HG02884 (cell line): ENCODE results near the gene TUBB4B.

Experiments used
- ATAC-seq: cut with Tn5 transposase; IDR thresholded peaks from one replicate; pipeline ENCODE4 v1.9.1; 2021; ENCODE audit warnings: mild to moderate bottlenecking, moderate library complexity; ENCODE audit not compliant: unreplicated experiment

Gene TUBB4B

DNA sequence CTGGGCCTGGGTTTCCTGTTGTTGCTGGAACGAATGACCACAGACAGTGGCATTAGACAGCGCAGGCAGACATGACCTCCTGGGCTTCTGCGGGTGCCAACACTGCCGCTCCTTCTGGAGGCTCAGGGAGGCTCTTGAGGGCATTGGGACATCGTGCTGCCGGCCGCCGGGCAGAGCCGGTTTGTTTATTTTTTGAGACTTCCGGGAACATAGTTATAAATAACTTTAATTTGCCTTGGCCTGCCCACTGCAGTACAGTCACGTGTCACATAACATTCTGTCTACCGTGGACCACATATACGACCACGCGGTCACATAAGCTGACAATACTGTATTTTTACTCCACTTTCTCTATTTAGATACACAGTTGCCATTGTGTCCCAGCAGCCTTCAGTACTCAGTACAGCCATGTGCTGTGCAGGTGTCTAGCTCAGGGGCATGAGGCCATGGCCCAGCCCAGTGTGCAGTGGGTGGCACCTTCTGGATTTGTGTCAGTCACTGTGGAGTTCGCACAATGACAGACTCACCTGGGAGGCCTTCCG, 28.2 kb downstream of the TUBB4B start:
- ATAC-seq, result no peak

DNA sequence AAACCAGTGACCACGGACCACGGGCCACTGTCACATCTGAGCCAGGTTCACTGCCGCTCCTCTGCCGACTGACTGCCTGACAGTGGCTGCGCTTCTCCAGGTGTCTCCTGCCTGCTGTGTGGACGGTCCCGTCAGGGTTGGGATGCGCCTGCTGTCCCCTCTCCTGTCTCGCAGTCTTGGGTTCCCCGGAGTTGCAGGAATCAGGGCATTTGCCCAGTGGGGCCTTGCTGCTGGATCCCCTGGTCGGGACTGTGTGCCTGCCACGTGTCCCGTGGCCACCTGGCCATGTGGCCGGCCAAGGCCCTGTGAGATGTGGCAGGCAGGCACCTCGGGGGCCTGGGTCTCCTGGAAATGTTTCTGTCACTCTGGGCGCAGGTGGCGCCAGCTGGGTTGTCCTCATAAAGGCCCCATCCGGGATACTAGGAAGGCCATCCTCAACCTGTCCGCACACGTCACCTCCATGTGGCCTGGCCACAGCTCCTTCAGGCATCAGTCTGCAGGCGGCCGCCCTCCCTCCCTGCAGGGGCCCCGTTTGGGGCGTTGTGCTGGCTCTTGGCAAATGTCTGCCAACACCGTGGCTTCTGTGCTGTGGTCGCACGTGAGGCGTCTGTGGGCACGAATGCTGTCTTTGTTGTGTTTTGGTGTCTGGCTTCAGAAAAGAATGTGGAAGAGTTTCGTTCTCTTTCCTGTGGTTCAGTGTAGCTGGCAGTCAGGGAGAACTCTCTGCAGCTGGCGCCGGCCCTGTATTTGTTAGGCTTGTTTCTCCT, 30.0 kb downstream of the TUBB4B start:
- no peak for ATAC-seq

DNA sequence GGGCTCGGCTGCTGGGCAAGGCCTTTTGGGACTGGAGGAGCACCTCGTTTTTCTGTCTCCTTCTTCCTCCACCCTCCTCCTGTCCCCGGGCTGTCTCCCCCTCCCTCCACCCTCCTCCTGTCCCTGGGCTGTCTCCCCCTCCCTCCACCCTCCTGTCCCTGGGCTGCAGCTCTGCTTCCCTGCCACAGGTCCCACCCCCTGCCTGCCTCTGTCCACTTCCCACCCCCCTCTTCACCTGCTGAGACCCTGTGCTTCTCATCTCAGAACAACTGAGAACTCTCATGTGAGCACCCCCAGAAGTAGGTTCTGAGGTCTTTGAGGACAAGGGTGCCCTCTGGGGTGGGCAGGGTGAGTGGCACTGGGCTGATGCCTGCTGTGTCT, 30.6 kb downstream of the TUBB4B start:
- no peak for ATAC-seq

DNA sequence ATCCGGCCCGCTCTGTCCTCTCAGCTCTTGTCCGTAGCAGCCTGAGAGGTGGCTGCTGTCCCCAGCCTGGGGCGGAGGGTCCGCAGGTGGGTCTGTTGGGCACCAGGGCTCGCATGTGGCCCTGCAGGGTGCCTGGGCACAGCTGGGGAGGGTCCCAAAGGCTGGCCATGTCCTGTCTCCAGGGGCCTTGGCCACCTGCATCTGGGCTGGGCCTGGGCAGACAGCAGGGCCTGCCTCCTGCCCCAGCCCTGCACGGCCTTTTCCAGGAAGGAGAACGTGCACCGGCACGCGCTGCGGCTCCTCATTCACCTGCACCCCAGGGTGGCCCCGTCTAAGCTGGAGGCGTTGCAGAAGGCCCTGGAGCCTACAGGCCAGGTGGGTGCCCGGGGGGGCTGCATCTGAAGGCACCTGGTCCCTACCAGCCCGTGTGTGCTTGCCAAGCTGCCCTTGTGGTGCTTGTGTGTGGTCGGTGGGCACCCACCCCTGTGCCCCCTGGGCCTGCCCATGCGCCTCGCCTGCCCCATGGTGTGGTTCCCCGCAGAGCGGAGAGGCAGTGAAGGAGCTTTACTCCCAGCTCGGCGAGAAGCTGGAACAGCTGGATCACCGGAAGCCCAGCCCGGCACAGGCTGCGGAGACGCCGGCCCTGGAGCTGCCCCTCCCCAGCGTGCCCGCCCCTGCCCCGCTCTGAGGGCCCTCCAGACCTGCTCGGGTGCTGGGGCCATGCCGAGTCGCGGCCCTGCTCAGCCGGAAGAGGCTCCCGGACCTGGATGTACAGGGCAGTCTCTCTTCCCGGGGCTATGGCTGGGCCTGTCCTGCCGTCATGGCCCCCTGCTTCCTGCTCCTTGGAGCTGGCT, 31.4 kb downstream of the TUBB4B start:
- no peak for ATAC-seq

DNA sequence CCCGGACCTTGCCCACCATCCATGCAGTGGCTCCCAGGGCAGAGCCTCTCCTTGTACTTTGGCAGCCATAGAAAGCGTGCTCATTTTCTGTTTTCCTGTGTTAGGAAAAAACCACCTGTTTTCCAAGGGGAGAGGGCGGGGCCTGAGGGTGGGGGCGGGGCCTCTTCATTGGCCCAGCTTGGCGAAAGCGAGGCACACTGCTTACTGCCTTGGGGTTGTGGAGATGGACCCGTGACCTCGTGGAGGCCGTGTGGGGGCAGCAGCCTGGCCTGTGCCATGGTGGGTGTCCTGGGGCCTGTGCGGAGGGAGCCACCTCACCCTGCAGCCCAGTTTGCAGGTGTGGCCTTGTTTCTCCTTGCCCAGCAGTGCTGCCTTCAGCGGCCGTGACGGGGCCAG, 32.0 kb downstream of the TUBB4B start:
- no peak for ATAC-seq

DNA sequence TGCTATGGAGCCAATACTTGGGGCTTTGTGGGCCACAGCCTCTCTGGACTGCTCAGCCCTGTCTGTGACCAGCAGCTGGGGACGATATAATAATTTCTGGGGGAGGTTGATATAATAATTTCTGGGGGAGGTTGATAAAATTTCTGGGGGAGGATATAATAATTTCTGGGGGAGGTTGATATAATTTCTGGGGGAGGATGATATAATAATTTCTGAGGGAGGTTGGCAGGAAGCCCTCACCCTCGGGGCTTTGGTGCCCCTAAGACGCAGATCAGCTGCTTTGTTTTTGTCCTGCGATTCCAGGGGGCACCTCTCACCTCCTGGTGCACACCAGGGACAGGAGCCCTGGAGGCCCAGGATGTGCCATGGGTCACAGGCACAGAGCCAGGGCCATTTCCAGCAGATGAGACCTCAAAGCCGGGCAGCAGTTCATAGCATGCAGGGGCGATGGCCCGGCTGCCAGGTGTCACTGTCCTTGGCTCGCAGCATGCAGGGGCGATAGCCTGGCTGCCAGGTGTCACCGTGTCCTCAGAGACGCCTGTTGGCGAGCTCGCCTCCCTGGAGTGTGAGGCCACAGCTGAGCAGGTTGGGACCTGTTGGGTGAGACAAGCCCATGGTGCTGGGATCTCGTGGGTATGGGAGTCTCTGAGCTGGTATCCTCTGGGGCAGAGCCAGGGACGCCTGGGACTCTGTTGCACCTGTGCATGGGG, 32.7 kb downstream of the TUBB4B start:
- ATAC-seq, result no peak

DNA sequence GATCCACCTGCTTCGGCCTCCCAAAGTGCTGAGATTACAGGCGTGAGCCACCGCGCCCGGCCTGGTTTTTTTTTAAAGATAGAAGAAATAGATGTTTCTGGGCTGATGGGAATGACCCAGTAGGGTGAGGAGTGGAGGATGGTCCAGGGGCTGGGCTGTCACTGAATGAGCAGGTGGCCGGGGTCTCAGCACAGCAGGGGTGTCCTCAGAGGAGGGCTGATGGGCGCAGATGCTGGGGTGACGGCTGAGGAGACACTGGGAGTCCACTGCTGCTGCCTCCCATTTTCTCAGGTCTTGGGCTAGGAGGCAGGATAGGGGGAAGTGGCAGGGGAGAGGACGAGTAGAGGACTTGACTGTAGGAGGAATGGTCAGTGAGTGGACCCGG, 34.1 kb downstream of the TUBB4B start:
- no peak for ATAC-seq

DNA sequence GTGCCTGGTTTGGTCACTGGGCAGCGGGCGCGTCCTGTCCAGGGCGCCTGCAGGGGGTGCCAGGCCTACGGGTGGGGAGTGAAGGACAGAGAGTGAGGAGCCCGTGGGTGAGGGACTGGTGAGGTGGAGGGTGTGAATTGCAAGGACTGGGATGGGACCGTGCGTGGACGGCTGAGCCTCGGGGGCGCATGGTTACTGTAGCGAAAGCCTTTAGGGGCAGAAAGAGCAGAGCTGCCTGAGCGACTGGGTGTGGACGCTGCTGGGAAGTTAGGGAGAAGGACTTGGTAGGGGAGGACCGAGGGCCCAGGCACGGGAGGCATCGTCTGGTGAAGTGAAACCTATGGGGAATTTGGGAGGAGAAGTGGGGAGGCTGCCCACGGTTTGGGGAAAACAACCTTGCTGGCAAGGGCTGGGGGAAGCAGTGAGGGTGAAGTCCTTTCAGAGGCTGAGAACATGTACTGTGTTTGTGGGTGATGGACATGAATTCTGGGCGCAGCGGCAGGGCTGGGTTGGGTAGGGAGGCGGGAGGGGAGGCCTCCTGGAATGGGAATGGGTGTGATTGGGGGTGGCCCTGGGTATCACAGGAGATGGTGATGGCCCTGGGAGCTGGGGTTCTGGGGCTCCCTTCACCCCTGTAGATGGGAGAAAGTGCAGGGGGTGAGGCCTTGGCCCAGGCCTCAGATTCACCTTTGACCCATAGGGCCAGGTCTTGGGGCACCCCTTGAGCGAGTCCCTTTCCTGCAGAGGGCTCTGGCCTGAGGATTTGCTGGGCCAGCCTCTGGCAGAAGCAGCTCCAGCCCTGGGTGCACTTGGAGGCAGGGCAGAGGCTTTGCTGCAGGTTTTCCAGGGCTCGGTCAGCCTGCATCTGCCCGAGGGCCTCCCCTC, 34.7 kb downstream of the TUBB4B start:
- no peak for ATAC-seq

DNA sequence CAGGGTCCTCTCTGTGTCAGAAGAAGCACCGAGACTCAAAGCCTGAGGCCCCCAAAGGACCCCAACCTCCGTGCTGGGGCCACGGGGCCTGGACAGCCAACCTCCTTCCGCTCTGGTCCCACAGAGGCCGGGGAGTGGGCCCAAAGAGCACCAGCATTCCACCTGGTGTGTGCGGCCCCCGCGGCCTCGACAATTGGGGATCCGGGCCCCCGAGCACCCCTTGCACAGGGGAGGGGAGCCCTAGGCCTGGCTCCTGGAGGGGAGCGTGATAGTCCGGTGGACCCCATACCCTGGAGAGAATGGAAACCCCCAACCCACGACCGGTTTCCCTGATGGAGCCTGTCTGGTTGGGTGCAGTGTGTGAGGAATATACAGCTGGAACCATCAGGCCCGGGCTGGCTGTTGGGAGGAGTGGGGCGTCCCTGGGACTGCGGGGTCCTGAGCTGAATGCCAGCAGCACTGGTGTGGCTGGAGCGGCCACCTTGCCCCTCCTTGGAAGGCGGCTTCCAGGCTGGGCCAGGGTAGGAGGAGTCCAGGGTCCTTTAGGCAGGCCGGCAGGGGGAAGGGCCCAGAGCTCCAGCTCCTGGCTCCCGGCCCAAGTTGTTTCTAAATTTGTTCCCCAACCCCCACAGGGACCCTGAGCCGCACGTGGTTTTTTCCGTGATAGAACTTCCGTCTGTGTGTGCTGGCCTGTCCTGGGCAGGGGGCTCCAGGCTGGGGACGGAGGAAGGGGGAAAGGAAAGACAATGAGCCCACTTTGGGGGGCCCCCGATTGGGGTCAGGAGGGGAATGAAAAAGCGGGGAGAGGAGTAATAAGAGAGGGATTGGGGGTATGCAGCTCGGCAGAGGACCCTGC, 35.6 kb downstream of the TUBB4B start:
- ATAC-seq, result no peak

DNA sequence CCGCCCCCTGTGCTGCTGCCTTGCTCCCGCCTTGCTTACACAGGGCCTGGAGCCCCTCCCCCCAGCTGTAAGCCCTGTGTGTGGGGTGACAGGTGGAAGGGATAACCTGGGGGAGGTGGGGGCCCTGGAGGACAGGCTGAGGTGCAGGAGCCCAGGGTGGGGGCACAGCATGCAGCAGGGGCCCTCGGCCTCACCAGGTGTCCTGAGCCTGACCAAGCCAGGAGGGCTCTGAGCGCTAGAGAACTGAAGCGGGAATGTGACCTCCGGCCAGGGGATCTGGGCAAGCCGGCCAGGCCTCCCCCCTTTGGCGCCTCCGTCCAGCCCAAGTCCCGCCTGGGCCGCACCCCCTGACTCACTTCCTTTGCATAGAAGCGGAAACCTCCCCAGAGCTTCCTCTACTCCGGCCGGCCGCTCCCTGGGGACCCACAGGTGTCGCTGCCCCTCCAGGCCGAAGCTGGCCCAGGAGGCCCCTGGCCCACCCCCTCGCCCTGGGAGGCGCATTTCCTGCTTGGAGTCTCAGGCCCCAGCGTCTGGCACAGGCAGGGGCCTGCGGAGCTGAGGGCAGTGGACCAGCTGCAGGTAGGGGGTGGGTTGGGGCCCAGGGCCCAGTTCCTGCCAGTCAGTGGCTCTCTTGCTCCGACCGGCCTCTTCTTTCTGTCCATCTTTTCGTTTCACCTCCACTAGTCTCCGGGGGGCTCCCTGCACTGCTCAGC, 36.4 kb downstream of the TUBB4B start, which contains the start of gene TOR4A:
Gene TOR4A (plus strand): TSS at position 398 of the 713 bp plus-strand sequence. CDS start 964 bp downstream, outside the sequence.
- peak; percentile 73 for ATAC-seq

DNA sequence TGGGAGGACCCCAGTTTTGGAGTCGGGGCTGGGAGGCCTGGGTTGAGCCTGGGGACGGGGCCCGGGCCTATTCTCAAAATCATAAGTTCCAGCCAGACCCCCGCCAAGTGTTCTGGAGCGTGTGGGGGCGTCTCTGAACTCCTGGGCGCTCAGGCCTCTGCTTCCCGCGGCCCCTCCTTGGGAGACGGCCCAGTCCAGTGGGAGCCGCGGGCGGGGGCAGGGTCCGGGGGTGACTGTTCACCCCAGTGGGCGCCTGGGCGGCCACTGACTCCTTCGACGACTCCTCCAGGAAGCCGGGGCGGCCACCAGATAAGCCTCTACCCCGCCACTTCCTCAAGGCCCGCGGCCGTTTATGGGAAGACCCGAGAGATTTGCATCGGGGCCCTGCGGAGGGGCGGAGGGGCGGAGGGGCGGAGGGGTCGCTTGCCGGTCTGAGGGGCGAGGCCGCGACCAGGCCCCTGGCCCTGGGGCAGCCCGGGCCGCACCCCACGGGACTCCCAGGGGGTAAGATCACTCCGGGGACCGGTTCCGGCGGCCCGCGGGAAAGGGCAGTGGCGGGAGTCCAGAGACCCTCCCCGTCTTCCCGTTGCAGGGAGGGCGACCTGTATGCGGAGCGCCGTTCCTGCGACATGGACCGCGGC, 37.1 kb downstream of the TUBB4B start:
- ATAC-seq, result no peak

DNA sequence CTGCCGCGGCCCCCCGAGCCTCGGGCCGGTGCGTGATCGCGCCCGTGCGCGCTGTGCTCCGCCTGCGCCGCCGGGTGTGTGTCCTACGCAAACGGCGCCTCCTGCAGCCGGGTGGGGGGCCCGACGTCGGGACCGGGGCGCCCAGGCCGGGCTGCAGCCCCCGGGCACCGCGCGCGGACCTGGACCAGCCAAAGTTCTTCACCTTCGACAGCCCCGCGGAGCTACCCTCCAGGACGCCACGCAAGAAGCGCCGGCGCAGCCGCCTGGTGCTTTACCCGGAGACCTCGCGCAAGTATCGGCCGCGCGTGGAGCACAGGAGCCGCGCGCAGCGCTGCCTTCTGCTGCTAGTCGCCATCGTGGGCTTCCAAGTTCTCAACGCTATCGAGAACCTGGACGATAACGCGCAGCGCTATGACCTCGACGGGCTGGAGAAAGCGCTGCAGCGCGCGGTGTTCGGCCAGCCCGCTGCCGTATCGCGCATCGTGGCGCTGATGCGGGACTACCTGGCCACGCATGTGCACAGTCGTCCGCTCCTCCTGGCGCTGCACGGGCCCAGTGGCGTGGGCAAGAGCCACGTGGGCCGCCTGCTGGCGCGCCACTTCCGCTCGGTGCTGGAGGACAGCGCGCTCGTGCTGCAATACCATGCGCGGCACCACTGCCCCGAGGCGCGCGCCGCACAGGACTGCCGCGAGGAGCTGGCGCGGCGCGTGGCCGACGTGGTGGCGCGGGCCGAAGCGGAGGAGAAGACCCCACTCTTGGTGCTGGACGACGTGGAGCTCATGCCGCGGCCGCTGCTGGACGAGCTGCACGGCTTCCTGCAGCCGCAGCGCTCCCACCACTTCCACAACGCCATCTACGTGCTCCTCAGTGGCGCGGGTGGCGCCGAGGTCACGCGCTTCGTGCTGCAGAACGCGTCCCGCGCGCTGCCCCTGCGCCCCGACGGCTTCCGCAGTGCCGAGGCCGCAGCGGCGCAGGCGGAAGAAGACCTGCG, 37.9 kb downstream of the TUBB4B start:
- ATAC-seq, result no peak

DNA sequence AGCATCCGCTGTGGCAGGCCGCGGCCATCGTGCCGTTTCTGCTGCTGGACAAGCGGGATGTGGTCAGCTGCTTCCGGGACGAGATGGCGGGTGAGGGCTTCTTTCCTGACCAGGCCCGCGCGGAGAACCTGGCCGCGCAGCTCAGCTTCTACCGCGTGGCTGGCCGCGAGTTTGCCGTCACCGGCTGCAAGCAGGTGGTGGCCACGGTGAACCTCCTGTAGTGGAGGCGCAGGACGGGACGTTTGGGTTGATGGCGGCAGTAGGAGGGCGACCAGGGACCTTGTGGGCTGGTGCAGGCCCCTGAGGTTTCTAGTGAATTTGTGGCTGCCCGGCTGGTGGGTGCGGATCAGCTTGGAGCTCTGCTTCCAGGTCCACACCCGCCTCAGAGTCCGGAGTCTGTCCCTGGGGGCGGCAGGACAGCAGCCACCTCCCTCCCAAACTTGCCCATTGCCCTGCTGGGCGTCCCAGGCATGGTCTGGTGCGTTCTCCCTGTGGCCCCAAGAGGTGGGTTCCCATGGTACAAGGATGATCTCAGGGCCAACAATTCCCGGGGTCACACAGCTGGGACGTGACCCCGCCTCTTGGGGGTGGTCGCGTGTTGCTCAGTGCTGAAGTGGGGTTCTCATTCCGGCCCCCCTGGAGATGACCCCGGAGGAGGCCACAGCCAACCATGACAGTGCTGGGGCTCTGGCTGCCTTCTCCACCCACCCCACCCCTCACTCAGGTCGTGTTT, 38.8 kb downstream of the TUBB4B start:
- no peak for ATAC-seq

DNA sequence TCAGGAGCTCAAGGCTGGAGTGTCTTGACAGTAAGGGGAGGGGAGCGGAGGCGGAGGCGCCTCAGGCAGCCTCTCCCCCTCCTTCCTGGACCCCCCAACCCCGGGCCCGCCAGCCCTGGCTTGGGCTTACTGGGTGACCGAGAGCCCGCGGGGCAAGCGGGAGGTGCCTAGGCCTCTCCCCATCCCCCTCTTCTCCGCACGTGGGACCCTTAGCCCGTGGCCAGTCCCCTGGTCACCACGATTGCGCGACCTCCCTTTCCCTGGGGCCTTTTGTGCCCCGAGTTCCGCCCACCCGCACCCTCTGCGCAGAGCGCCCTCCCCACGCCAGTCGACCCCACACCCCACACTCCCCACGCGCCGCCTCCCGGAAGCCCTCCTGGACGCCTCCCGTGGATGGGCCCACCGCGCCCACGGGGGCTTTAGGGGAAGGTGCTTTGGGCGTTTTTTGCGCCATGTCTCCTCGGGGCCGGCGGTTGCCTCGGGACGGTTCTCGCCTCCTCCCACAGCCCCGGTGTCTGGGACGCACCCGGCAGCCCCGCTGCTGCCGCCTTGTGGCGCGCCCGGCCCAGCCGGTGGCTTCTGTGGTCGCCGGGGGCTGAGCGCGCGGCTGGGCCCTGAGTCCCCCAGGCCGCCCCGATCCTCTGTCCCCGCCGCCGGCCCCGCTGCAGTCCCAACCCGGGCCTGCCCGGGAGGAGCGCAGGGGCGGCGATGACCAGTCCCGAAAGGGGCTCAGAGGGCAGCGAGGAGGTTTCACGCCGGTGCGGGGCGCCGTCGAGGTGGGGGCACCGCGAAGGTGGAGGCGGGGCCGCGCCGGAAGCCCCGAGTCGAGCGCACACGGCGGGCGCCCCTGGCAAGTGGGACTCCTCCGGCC, 39.6 kb downstream of the TUBB4B start:
- no peak for ATAC-seq

DNA sequence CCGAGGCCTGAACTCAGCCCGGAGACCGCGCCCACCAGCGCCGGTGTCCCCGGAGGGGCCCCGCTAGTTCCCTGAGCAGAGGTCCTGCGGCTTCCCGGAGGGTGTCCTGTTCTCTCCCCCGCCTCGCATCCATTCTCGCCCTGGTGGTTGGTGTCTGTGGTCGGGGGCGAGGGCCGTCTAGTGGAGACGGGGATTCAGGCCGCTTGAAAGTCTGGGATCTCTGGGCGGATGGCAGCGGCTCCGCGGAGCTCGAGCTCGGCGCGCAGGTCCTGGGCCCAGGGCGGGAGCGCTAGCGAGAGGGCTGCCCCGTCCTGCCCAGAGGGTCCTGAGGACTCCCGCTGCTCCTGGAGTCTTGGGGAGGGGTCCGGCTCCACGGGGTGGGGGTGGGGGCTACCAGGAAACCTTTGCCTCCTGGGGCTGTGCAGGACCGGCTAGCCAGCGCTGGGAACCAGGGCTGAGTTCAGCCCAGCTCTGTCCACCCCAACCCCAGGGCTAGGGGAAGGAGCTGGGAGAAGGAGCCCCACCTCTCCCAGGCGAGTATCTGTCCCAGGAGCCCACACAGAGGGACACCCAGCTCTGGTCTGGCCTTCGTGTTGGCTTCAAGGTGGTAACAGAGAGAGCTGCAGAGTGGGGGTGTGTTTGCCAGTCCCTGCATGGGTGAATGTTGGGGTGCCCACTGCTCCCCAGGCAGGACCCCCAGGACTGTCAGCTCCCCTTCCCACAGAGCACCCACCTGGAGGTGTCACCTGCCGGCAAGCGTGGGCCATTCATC, 40.4 kb downstream of the TUBB4B start:
- no peak for ATAC-seq
